ENCODE results near the gene GMFB.
"Not testable (repeated sequence)": the region's sequence is repeated elsewhere in the genome, so short reads cannot be mapped to it uniquely, and the experiment has no call there.

GMFB gene

GRCh38 chr14:54471641-54472040 lies 17.1 kb downstream of the GMFB start:
- in situ Hi-C loops (cut with MboI; ENCODE audit: low pct_unique_long_range_greater_than_20kb, low sequenced_read_pairs, unreplicated experiment): no loop called here
- DNase-seq (ENCODE audit: low spot score): no peak
- TF ChIP-seq CTCF (IDR thresholded peaks at IDR 0.05; ENCODE audit: extremely low read depth, insufficient read depth, missing control alignments): no peak

- in situ Hi-C loops (cut with MboI; ENCODE audit: low pct_unique_long_range_greater_than_20kb, low sequenced_read_pairs, unreplicated experiment): no loop called here
- no peak for DNase-seq (ENCODE audit: low spot score)
- TF ChIP-seq CTCF (IDR thresholded peaks at IDR 0.05; ENCODE audit: extremely low read depth, insufficient read depth, missing control alignments): no peak
Observed at GRCh38 chr14:54470701-54471100, 18.1 kb downstream of the GMFB start.

- TF ChIP-seq CTCF (IDR thresholded peaks at IDR 0.05; ENCODE audit: extremely low read depth, insufficient read depth, missing control alignments): no peak
- in situ Hi-C loops (cut with MboI; ENCODE audit: low pct_unique_long_range_greater_than_20kb, low sequenced_read_pairs, unreplicated experiment): no loop called here
- DNase-seq (ENCODE audit: low spot score): no peak
Observed at GRCh38 chr14:54467280-54467679, 21.5 kb downstream of the GMFB start.

GRCh38 chr14:54465654-54466053 lies 23.1 kb downstream of the GMFB start:
- no peak for DNase-seq (ENCODE audit: low spot score)

GRCh38 chr14:54462048-54462447 lies 26.7 kb downstream of the GMFB start:
- TF ChIP-seq CTCF (IDR thresholded peaks at IDR 0.05; ENCODE audit: extremely low read depth, insufficient read depth, missing control alignments): no peak
- in situ Hi-C loops (cut with MboI; ENCODE audit: low pct_unique_long_range_greater_than_20kb, low sequenced_read_pairs, unreplicated experiment): no loop called here
- DNase-seq (ENCODE audit: low spot score): no peak

More at GRCh38 chr14:54465654-54466053, 23.1 kb downstream of the GMFB start:
- TF ChIP-seq CTCF (IDR thresholded peaks at IDR 0.05; ENCODE audit: extremely low read depth, insufficient read depth, missing control alignments): no peak
- in situ Hi-C loops (cut with MboI; ENCODE audit: low pct_unique_long_range_greater_than_20kb, low sequenced_read_pairs, unreplicated experiment): no loop called here

GRCh38 chr14:54459106-54459505 lies 29.7 kb downstream of the GMFB start:
- no peak for TF ChIP-seq CTCF (IDR thresholded peaks at IDR 0.05; ENCODE audit: extremely low read depth, insufficient read depth, missing control alignments)
- in situ Hi-C loops (cut with MboI; ENCODE audit: low pct_unique_long_range_greater_than_20kb, low sequenced_read_pairs, unreplicated experiment): no loop called here
- DNase-seq (ENCODE audit: low spot score): no peak

GRCh38 chr14:54458536-54458935 lies 30.2 kb downstream of the GMFB start:
- DNase-seq (ENCODE audit: low spot score); in situ Hi-C loops (cut with MboI; ENCODE audit: low pct_unique_long_range_greater_than_20kb, low sequenced_read_pairs, unreplicated experiment): not testable (repeated sequence)

Measured in GM13977 (cell line).